Ishikawa (cell line): ENCODE measurements around the gene PTCD3.

ENCODE experiments used
- EGR1 ChIP-seq: IDR thresholded peaks from 2 replicates; pipeline ENCODE4 v1.6.1; 2012
- FOXM1 ChIP-seq: IDR thresholded peaks from 2 replicates; pipeline ENCODE4 v1.6.1; 2012; ENCODE audit warnings: low read depth, borderline replicate concordance
- TF ChIP-seq, protein P1 (sequence below): IDR thresholded peaks from 2 replicates; pipeline ENCODE4 v1.6.1; 2012

GRCh38 chr2:86068136-86068588 lies 37.9 kb upstream of the PTCD3 start:
- TF ChIP-seq EGR1 (no peak), FOXM1 (no peak)
- TF ChIP-seq, protein P1, sequence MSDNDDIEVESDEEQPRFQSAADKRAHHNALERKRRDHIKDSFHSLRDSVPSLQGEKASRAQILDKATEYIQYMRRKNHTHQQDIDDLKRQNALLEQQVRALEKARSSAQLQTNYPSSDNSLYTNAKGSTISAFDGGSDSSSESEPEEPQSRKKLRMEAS: no peak
